HFF-Myc (cell line): ENCODE measurements around the gene CARMIL1.

Experiments used
- DNase-seq: peaks from one replicate; pipeline ENCODE4 v3.0.0-alpha.2; 2011; ENCODE audit warnings: low read depth; ENCODE audit errors: extremely low read depth
- H3K4me3 ChIP-seq: replicated peaks from 2 replicates; pipeline ENCODE4 v1.5.1; 2011; ENCODE audit warnings: low read depth, mild to moderate bottlenecking, control low read depth, low read length
- TF ChIP-seq, protein P1 (sequence below): IDR thresholded peaks from 2 replicates; pipeline ENCODE4 v1.5.1; 2012; ENCODE audit warnings: mild to moderate bottlenecking, low read depth, low read length, control low read depth; ENCODE audit errors: missing control alignments

Gene CARMIL1

DNA sequence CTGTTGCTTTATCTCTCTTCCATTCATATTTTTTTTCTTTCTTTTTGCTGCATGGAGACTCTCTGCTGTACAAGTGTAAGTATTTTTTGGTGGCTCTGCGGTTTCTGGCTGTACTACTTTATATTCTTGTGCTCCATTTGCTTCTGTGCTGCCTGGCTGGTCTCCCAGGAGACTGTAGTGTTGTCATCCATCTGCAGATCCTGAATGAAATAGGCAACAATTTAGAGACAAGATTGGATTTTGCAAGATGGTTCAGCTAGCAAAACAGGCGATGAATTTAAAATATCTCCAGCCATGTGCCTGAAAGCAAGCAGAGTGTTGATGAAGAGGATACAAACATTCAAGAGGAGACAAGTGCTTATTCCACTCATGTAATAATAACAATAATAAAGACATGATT lies 297.7 kb downstream of the CARMIL1 start:
- TF ChIP-seq, protein P1, sequence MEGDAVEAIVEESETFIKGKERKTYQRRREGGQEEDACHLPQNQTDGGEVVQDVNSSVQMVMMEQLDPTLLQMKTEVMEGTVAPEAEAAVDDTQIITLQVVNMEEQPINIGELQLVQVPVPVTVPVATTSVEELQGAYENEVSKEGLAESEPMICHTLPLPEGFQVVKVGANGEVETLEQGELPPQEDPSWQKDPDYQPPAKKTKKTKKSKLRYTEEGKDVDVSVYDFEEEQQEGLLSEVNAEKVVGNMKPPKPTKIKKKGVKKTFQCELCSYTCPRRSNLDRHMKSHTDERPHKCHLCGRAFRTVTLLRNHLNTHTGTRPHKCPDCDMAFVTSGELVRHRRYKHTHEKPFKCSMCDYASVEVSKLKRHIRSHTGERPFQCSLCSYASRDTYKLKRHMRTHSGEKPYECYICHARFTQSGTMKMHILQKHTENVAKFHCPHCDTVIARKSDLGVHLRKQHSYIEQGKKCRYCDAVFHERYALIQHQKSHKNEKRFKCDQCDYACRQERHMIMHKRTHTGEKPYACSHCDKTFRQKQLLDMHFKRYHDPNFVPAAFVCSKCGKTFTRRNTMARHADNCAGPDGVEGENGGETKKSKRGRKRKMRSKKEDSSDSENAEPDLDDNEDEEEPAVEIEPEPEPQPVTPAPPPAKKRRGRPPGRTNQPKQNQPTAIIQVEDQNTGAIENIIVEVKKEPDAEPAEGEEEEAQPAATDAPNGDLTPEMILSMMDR = no peak
- no peak overlapping the region for H3K4me3 ChIP-seq
- DNase-seq = no peak

DNA sequence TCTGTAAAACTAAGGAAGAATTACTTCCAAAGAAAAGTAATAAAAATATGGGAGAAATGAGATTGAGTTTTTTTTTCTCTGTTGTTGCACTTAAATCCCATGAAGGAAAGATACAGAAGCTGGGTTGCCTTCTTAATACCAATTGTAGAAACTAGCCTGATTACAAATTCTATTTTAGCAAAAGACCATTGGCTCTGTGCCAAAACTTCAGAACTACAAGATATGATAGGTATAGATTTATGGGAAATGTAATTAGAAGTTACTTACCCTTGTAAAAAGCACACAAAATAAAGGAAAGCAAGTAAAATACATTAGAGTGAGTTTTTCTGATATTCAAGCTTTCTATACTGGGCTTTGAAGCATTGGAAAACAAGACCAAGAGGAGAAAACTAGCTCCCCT lies 299.4 kb downstream of the CARMIL1 start:
- DNase-seq = no peak
- TF ChIP-seq, protein P1 = no peak

DNA sequence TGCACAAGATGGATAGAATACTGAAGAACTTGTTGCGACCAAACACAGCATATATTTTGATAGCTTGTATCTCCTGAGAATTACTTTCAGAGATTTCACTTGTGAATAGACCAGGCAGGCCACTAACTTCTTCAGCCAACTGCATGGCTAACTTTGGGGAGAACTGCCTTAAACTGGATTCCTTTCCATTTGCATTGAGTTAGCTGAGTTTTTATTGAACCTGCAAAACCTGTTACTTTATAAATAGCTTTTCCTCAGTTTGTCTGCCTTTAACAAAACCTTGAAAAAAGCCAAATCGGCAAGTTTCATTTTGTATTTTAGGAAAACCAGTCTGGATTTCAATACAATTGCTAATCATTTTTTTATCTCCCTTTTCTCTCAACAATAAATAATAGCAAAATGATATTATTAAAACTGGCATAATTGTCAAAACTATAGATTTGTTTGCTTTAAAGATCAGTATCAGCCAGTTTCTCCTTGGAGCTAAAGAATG lies 300.3 kb downstream of the CARMIL1 start:
- no peak for DNase-seq
- TF ChIP-seq, protein P1 = no peak
- no peak overlapping the region for H3K4me3 ChIP-seq

More for the DNA sequence above, 299.4 kb downstream of the CARMIL1 start:
- no peak overlapping the region for H3K4me3 ChIP-seq

DNA sequence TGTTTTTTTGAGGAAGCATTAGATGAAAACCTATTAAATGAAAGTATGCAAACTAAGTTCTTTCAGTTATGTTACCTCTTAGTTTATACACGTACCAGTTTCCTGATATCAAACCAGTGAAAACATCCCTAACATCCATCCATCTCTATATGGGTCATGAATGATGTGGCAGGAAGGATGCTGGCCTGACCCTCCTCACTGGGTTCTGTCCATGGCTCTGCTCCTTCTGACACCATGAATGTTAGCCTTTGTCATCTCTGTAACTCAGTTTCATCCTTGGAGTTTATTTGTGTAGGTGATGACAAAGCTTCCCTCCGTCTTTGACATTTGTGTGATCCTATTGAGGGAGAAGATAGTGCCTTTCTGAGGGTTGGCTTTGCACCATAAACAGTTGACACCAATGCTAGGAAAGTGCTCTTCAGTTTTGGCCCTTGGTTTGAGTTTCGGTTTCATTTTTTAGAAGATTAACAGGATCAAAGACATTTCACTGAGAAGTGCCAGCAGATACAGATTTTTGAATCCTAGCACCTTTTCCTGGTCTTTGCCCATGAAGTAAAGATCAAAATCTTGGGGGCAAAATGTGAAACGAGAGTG lies 300.8 kb downstream of the CARMIL1 start:
- no peak overlapping the region for H3K4me3 ChIP-seq
- TF ChIP-seq, protein P1 = no peak
- DNase-seq = no peak

DNA sequence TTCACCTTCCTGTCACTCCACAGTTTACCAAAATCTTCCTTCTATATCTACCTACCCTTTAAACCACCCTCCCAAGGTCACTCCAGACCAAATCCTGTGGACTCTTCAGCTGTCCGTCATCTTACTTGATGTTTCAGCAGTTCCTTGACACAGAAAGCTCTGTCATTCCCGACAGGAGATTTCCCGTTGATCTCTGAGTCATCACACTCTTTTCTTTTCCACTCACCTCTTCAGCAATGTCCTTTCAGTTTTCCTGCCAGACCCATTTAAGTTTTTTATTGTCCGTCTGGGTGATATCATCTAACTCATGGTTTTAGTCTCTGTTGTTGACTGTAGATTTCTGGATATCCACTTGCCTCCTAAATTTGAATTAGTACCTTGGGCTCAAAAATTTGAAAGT lies 302.9 kb downstream of the CARMIL1 start:
- no peak for DNase-seq
- TF ChIP-seq, protein P1 = no peak
- H3K4me3 ChIP-seq = no peak overlapping the region

DNA sequence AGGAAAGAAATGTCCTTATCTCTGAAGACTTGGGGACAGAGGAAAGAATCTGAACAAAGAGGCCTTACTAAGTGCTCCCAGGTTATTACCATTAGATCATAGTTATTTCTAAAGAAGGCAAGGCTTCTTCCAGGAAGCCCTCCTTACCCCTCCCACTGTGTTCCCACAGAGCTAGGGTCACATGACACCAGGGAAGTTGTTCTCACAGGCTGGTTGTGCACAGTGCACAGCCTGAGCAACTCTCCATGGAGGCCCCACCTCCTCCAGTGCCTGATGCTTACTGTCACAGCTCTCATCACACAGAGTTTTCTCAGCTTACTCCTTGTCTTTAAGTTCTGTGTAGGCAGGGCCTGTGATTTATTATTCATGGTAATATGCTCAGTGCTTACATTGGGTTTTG lies 303.9 kb downstream of the CARMIL1 start:
- H3K4me3 ChIP-seq = no peak overlapping the region
- DNase-seq = no peak
- TF ChIP-seq, protein P1 = no peak

DNA sequence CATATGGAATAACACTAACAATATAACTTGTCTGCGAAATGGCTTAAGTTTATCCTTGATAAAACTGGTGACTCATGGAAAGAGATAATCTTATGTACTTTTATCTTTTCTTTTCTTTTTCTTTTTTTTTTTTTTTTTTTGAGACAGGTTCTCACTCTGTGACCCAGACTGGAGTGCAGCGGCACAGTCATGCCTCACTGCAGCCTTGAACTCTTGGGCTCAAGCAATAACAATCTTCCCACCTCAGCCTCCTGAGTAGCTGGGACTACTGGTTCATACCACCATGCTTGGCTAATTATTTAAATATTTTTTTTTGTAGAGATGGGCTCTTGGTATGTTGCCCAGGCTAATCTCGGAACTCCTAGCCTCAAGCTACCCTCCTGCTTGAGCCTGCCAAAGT lies 304.7 kb downstream of the CARMIL1 start:
- no peak overlapping the region for H3K4me3 ChIP-seq
- DNase-seq = no peak
- TF ChIP-seq, protein P1 = no peak
